C4-2B (cell line): Measurements from ENCODE around the gene ZNF823.

ENCODE experiments used
- ZFX ChIP-seq: fragments of 450-650 bp; IDR thresholded peaks from 2 replicates; pipeline ENCODE4 v1.6.1; 2017
- TF ChIP-seq, protein P1 (sequence below): fragments of 450-650 bp; conservative IDR thresholded peaks from 2 replicates; pipeline ENCODE4 v1.5.1; 2017; ENCODE audit warnings: mild to moderate bottlenecking

DNA sequence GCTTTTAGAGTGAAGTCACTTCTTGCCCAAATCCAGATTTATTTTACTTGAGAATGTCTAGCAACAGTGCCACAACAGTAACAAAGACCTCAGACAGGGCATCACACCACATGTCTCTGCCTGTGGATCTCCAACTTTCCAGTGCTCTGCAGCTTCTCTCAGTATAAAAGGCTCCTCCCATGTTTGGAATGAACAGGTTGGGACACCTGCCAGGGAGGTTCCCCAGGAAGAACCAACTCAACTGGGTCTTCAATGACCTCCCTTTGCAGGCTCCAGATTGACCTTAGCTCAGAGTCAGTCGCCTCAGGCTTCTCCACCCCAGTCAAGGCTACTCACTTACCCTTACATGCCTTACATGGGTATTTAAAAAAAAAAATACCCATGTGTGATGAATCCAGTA is 3.4 kb downstream of the ZNF823 start:
- TF ChIP-seq, protein P1, sequence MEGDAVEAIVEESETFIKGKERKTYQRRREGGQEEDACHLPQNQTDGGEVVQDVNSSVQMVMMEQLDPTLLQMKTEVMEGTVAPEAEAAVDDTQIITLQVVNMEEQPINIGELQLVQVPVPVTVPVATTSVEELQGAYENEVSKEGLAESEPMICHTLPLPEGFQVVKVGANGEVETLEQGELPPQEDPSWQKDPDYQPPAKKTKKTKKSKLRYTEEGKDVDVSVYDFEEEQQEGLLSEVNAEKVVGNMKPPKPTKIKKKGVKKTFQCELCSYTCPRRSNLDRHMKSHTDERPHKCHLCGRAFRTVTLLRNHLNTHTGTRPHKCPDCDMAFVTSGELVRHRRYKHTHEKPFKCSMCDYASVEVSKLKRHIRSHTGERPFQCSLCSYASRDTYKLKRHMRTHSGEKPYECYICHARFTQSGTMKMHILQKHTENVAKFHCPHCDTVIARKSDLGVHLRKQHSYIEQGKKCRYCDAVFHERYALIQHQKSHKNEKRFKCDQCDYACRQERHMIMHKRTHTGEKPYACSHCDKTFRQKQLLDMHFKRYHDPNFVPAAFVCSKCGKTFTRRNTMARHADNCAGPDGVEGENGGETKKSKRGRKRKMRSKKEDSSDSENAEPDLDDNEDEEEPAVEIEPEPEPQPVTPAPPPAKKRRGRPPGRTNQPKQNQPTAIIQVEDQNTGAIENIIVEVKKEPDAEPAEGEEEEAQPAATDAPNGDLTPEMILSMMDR: no peak
- no peak for TF ChIP-seq ZFX
